ENCODE results near the gene MTHFR.
"Not testable (repeated sequence)": the region's sequence is repeated elsewhere in the genome, so short reads cannot be mapped to it uniquely, and the experiment has no call there.

MTHFR gene

DNA sequence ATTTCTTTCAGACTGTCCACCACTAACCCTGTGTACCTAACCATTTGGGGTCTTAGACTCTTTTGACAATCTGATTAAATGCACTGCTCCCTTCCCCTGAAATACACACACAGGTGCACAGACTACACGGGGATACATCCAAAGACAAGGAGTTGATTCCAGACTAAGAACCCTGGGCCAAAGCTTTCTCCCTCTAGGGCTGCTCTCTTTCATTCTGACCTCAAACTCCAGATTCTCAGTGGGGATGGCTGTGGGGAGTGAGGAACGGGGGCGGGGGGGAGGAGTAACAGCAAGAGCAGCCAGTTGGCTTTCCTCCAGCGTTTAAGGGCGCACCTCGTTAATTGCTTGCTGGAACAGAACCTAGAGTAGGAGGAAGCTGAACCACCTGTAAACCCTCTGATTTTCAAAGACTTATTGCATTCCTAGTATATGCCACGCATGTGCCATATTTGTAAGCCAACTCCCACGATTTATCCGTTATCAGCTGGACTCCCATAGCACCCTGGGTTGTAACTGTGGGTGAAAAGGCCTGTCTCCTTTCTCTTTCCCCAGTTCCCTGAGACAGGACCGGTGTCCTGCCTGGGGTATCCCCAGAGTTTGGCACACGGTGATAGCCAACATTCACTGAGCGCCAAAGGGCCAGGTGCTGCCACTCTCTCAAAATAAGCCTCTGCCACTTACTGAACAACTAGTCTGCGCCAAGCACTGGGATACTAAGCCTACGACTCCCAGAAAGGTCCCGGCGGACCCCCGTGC lies 920 bp downstream of the MTHFR start:
- TF ChIP-seq ZFP30 (CRISPR knock-in tag; IDR thresholded peaks at IDR 0.05) (no peak), ISL1 (CRISPR knock-in tag; IDR thresholded peaks at IDR 0.05) (no peak), GLIS3 (CRISPR knock-in tag; IDR thresholded peaks at IDR 0.05) (no peak), ZNF8 (CRISPR knock-in tag; IDR thresholded peaks at IDR 0.05) (no peak), PPARA (CRISPR knock-in tag; IDR thresholded peaks at IDR 0.05; ENCODE audit: borderline replicate concordance) (no peak), ARNTL (CRISPR knock-in tag; IDR thresholded peaks at IDR 0.05; ENCODE audit: borderline replicate concordance, low read depth) (no peak), ZNF565 (CRISPR knock-in tag; conservative IDR thresholded peaks at IDR 0.05; ENCODE audit: low read depth) (no peak), OSR1 (CRISPR knock-in tag; IDR thresholded peaks at IDR 0.05) (no peak), ZFP3 (CRISPR knock-in tag; IDR thresholded peaks at IDR 0.05) (no peak), TSHZ2 (CRISPR knock-in tag; IDR thresholded peaks at IDR 0.05) (no peak)
- TF ChIP-seq, protein P1, sequence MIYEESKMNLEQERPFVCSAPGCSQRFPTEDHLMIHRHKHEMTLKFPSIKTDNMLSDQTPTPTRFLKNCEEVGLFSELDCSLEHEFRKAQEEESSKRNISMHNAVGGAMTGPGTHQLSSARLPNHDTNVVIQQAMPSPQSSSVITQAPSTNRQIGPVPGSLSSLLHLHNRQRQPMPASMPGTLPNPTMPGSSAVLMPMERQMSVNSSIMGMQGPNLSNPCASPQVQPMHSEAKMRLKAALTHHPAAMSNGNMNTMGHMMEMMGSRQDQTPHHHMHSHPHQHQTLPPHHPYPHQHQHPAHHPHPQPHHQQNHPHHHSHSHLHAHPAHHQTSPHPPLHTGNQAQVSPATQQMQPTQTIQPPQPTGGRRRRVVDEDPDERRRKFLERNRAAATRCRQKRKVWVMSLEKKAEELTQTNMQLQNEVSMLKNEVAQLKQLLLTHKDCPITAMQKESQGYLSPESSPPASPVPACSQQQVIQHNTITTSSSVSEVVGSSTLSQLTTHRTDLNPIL (CRISPR knock-in tag; IDR thresholded peaks at IDR 0.05; ENCODE audit: low read depth) = no peak
- peak; percentile 6 for ATAC-seq

DNA sequence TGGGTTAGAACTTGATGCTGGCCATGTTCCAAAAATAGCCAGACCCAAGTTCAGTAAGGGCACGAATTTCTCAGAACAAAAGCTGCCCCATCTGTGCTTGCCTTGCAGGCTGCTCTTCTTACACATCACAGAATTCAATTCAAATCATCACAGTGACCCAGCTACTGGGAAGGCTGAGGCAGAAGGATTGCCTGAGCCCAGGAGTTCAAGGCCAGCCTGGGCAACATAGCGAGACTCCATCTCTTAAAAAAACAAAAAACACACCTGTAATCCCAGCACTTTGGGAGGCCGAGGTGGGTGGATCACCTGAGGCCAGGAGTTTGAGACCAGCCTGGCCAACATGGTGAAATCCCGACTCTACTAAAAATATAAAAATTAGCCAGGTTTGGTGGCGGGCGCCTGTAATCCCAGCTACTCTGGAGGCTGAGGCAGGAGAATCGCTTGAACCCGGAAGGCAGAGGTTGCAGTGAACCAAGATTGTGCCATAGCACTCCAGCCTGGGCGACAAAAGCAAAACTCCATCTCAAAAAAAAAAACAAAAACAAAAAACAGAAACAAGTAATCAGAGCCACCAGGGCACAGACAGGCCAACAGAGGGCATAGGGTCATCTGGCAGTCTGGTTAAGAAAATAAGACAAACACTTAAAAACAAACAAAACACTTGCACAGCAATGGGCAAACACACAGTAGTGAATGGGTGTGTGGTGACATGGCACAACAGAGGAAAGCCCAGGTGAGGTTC lies 1.7 kb downstream of the MTHFR start:
- ATAC-seq = not testable (repeated sequence)

GRCh38 chr1:11802973-11803885 lies 2.5 kb downstream of the MTHFR start:
- ATAC-seq = peak; percentile 40
- TF ChIP-seq, protein P1 (CRISPR knock-in tag; IDR thresholded peaks at IDR 0.05; ENCODE audit: low read depth) = no peak
- peak; percentile 24; the same call in 1 of the 2 replicates for TF ChIP-seq TCF4 (CRISPR knock-in tag; IDR thresholded peaks at IDR 0.05; ENCODE audit: borderline replicate concordance)

GRCh38 chr1:11802616-11802972 lies 3.2 kb downstream of the MTHFR start:
- ATAC-seq = no peak
- TF ChIP-seq ZFP3 (CRISPR knock-in tag; IDR thresholded peaks at IDR 0.05) = no peak
- TF ChIP-seq OSR1 (CRISPR knock-in tag; IDR thresholded peaks at IDR 0.05) = no peak
- no peak for TF ChIP-seq CSDC2 (CRISPR knock-in tag; IDR thresholded peaks at IDR 0.05)
- TF ChIP-seq ZNF565 (CRISPR knock-in tag; conservative IDR thresholded peaks at IDR 0.05; ENCODE audit: low read depth) = no peak
- no peak for TF ChIP-seq ZFP30 (CRISPR knock-in tag; IDR thresholded peaks at IDR 0.05)
- no peak for TF ChIP-seq BACH2 (CRISPR knock-in tag; IDR thresholded peaks at IDR 0.05; ENCODE audit: borderline replicate concordance)
- TF ChIP-seq, protein P1 (CRISPR knock-in tag; IDR thresholded peaks at IDR 0.05; ENCODE audit: low read depth) = no peak
- no peak for TF ChIP-seq PPARA (CRISPR knock-in tag; IDR thresholded peaks at IDR 0.05; ENCODE audit: borderline replicate concordance)
- TF ChIP-seq POU6F1 (CRISPR knock-in tag; IDR thresholded peaks at IDR 0.05; ENCODE audit: borderline replicate concordance, low read depth) = no peak
- TF ChIP-seq ISL1 (CRISPR knock-in tag; IDR thresholded peaks at IDR 0.05) = no peak
- no peak for TF ChIP-seq ZNF70 (CRISPR knock-in tag; IDR thresholded peaks at IDR 0.05)
- TF ChIP-seq, protein P2, sequence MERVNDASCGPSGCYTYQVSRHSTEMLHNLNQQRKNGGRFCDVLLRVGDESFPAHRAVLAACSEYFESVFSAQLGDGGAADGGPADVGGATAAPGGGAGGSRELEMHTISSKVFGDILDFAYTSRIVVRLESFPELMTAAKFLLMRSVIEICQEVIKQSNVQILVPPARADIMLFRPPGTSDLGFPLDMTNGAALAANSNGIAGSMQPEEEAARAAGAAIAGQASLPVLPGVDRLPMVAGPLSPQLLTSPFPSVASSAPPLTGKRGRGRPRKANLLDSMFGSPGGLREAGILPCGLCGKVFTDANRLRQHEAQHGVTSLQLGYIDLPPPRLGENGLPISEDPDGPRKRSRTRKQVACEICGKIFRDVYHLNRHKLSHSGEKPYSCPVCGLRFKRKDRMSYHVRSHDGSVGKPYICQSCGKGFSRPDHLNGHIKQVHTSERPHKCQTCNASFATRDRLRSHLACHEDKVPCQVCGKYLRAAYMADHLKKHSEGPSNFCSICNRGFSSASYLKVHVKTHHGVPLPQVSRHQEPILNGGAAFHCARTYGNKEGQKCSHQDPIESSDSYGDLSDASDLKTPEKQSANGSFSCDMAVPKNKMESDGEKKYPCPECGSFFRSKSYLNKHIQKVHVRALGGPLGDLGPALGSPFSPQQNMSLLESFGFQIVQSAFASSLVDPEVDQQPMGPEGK (CRISPR knock-in tag; IDR thresholded peaks at IDR 0.05; ENCODE audit: borderline replicate concordance) = no peak
- TF ChIP-seq ZNF8 (CRISPR knock-in tag; IDR thresholded peaks at IDR 0.05) = no peak
- no peak for TF ChIP-seq ZC3H10 (CRISPR knock-in tag; IDR thresholded peaks at IDR 0.05)
- TF ChIP-seq TCF4 (CRISPR knock-in tag; IDR thresholded peaks at IDR 0.05; ENCODE audit: borderline replicate concordance) = no peak
- TF ChIP-seq ESRRG (CRISPR knock-in tag; IDR thresholded peaks at IDR 0.05) = no peak
- TF ChIP-seq GLIS3 (CRISPR knock-in tag; IDR thresholded peaks at IDR 0.05) = no peak
- no peak for TF ChIP-seq RARB (CRISPR knock-in tag; IDR thresholded peaks at IDR 0.05)
- TF ChIP-seq TOX (CRISPR knock-in tag; IDR thresholded peaks at IDR 0.05; ENCODE audit: borderline replicate concordance) = no peak
- TF ChIP-seq ARNTL (CRISPR knock-in tag; IDR thresholded peaks at IDR 0.05; ENCODE audit: borderline replicate concordance, low read depth) = no peak
